ENCODE measurements around the gene PACRG. TPM values are rescaled to one million over a fixed set of nuclear protein-coding genes. Genes with fewer than 3 reads are reported as not detected.

Gene PACRG
- total RNA-seq, 1 experiment from 2014 or later, result 0.26 TPM

DNA sequence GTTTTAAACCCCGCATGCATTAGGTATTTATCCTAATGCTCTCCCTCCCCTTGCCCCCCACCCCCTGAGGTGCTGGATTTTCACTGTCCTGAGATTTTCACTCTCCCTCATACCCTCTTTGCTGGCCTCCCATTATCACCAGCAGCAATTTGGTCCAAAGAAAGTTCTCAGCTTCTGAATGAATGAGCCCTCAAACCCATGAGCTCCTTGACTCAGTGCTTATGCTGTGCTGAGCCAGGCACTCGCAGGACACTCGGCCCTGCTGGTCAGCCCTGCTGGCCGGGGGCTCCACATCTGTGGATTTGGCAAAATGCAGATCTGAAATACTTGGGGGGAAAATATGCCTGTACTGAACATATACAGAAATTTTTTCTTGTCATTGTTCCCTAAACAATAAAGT is 533.6 kb downstream of the PACRG start:
- Histone ChIP-seq H3K4ac (ENCODE audit: low read depth, low read length) (no peak overlapping the region), H2BK20ac (ENCODE audit: low read depth, low read length, poor library complexity, severe bottlenecking) (no peak overlapping the region), H3K9me3 (ENCODE audit: control insufficient read depth, low read depth, low read length) (no peaks in the 10 kb centered on the region), H2BK12ac (ENCODE audit: insufficient read length, low read depth, low read length) (no peak overlapping the region), H3K14ac (ENCODE audit: insufficient read depth, low read length) (no peak overlapping the region), H3K56ac (ENCODE audit: insufficient read length, low read depth, low read length) (no peak overlapping the region), H3K4me2 (ENCODE audit: insufficient read depth, insufficient read length, low read length) (peak overlapping the region; percentile 61), H3K23me2 (ENCODE audit: insufficient read length, low read depth, low read length, poor library complexity, severe bottlenecking) (peaks cover 7% of the 10 kb centered on the region), H3K79me1 (ENCODE audit: insufficient read depth, low read depth, low read length, poor library complexity, severe bottlenecking) (no peaks in the 10 kb centered on the region), H3K18ac (ENCODE audit: insufficient read length, low read depth, low read length) (no peak overlapping the region), H2AFZ (ENCODE audit: low read length) (no peak overlapping the region), H3K9ac (ENCODE audit: extremely low read depth, insufficient read length, low read length) (no peak overlapping the region), H2BK120ac (ENCODE audit: low read depth, low read length, poor library complexity, severe bottlenecking) (no peak overlapping the region), H3K79me2 (ENCODE audit: insufficient read depth, low read length) (no peaks in the 10 kb centered on the region), H3T11ph (ENCODE audit: low read length) (no peak overlapping the region), H3K27ac (ENCODE audit: insufficient read length, low read depth, low read length) (no peak overlapping the region), H3K23ac (ENCODE audit: insufficient read length, low read depth, low read length) (no peak overlapping the region), H2BK5ac (ENCODE audit: insufficient read length, low read length) (no peak overlapping the region), H4K20me1 (ENCODE audit: control insufficient read depth, insufficient read depth, insufficient read length) (no peaks in the 10 kb centered on the region), H2BK15ac (ENCODE audit: low read depth, low read length) (no peak overlapping the region), H4K5ac (ENCODE audit: insufficient read length, low read depth, low read length) (no peak overlapping the region), H4K91ac (ENCODE audit: insufficient read length, low read depth, low read length) (no peak overlapping the region), H3K4me1 (ENCODE audit: insufficient read depth, low read length) (peaks cover 2% of the 10 kb centered on the region; the same call in 1 of the 2 replicates), H3K27me3 (ENCODE audit: insufficient read depth, low read length) (peaks cover 11% of the 10 kb centered on the region), H4K8ac (replicated peaks; ENCODE audit: insufficient read length, low read depth, low read length) (no peak overlapping the region), H2AK5ac (ENCODE audit: insufficient read length, low read length) (no peak overlapping the region)
- no peak for DNase-seq
- no CpG with 5 or more reads among the region's 4 CpGs for WGBS (ENCODE audit: extremely low coverage, insufficient read length, low lambda C conversion rate)
- H3K9me3 Mint-ChIP-seq, result peaks cover 5 to 9% of the 10 kb centered on the region in 2 experiments; a peak in 3 of 5 replicates
- H3K36me3 Mint-ChIP-seq (ENCODE audit: insufficient read depth in 1 of 3, low read depth in 3 of 3), result peaks cover 7 to 9% (median 8%) of the 10 kb centered on the region in 3 experiments; a peak in 5 of 7 replicates
- peak overlapping the region; percentile 55 to 69 for H3K4me3 Mint-ChIP-seq
- TF ChIP-seq, protein P1, sequence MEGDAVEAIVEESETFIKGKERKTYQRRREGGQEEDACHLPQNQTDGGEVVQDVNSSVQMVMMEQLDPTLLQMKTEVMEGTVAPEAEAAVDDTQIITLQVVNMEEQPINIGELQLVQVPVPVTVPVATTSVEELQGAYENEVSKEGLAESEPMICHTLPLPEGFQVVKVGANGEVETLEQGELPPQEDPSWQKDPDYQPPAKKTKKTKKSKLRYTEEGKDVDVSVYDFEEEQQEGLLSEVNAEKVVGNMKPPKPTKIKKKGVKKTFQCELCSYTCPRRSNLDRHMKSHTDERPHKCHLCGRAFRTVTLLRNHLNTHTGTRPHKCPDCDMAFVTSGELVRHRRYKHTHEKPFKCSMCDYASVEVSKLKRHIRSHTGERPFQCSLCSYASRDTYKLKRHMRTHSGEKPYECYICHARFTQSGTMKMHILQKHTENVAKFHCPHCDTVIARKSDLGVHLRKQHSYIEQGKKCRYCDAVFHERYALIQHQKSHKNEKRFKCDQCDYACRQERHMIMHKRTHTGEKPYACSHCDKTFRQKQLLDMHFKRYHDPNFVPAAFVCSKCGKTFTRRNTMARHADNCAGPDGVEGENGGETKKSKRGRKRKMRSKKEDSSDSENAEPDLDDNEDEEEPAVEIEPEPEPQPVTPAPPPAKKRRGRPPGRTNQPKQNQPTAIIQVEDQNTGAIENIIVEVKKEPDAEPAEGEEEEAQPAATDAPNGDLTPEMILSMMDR (conservative IDR thresholded peaks at IDR 0.05), result no peak
- H3K4me1 Mint-ChIP-seq, result peaks cover 54% of the 10 kb centered on the region in 2 experiments
- peaks cover 29% of the 10 kb centered on the region for H3K27me3 Mint-ChIP-seq (ENCODE audit: low read depth)
- H3K27ac Mint-ChIP-seq, result peak overlapping the region; percentile 76 to 99 (median 97); a peak in 6 of 7 replicates
